Stimulated activated CD4-positive, alpha-beta T cell treated with anti-CD3 and anti-CD28 coated beads, Interleukin-15, amount 100 ng/mL, for 1 hour (primary cell): ENCODE results near the gene BCAP31.
"Not testable (repeated sequence)": the region's sequence is repeated elsewhere in the genome, so short reads cannot be mapped to it uniquely, and the experiment has no call there.

Experiments
- DNase-seq, 2 donors: peaks; one replicate each; pipeline ENCODE4 v3.0.0-alpha.2; 2020; ENCODE audit warnings: low read depth in 1 of 2, low spot score in 1 of 2

BCAP31 gene

DNA sequence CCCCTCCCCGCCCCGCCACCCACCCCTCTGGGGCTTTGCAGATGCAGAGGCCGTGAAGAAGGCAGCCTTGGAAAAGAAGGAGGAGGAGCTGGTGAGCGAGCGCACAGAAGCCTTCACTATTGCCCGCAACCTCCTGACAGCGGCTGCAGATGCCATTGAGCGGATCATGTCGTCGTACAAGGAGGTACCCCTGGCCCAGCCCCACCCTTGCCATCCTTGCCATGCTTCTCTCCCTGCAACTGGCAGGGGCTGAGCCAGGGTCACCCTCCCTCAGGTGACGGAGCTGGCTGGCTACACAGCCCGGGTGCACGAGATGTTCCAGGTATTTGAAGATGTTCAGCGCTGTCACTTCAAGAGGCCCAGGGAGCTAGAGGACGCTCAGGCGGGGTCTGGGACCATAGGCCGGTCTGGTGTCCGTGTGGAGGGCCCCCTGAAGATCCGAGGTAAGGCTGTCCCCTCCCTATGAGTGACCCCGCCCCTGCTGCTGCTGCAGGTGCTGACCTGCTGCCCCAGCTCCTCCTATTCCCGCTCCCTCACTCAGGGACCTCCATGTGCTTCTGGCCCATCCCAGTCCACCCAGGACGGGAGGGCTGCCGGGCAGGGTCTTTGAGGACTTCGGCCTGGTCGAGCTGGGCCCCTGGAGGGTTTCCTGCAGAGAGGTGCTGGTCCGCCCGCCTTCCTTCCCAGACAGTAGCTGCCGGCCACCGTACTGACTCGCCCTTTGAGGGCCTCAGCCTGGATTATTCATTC, 12.1 kb upstream of the BCAP31 start:
- DNase-seq = no peak

DNA sequence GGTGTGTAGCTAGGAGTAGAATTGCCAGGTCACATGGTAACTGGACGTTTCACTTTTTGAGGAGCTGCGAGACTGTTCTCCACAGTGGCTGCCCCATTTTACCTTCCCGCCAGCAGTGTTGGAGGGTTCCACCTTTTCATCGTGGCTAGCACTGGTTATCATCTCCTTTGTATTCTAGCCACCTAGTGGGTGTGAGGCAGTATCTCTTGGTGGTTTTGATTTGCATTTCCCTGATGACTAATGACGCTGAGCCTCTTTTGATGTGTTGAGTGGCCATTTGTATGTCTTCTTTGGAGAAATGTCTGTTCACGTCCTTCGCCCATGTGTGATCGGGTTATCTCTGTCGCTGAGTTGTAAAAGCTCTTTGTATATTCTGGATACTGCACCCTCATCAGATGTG, 11.1 kb upstream of the BCAP31 start:
- no peak for DNase-seq

DNA sequence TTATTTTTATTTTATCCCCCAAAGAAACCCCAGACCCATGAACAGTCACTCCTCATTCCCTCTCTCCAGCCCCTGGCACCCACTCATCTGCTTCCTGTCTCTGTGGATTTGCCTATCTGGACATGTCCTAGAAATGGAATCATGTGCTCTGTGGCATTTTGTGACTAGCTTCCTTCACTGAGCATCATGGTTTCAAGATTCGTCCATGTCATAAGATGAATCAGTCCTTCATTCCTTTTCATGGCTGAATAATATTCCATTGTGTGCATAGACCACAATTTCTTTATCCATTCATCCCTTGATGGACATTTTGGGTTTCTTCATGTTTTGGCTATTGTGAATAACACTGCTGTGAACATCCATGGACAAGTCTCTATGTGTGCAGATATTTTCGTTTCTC, 10.7 kb upstream of the BCAP31 start:
- DNase-seq = no peak

DNA sequence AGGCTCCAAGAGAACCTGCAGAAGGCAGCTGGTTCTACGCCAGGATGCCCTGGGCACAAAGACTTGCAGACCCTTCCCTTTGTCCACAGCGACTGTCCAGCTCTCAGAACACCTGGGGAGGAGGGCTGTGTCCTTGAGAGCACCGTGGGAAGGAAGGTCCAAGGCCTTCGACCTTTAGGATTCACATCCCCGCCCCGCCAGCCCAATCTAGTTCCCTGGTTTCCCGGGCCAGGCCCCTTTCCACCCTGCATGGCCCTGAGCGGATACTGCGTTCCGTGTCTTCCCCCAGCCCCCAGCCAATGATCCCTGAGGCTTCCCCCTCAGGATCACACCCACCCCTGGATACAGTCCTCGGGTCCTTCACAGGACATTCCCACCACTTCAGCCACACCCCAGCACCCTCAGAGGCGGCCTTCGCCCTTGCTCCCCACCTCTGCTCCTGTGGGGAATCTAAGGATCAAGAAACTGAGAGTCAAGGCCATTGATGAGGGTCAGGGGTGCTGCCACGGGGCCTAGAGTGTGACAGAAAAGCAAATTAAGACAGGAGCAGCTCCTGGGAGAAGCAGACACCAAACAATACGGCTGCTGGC, 9.6 kb upstream of the BCAP31 start:
- DNase-seq = no peak

DNA sequence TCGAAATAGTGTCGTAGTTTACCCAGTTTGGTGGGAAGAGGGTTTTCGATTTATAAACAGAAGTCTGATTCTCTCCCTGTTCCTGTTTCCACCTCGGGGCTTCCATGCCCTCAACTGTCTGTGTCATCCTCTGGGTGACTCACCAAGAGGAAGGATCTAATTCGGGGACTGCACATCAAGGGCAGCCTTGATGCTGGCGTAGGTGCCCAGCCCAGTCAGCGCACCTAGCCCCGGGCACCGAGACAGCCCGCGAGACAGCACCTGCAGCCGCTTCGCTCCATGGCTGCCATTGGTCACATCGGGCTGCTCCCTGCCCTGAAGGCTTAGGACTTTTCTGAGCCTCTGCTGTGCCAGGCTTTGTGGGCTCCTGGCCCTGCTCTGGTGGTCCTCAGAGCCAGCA, 8.2 kb upstream of the BCAP31 start:
- no peak for DNase-seq

DNA sequence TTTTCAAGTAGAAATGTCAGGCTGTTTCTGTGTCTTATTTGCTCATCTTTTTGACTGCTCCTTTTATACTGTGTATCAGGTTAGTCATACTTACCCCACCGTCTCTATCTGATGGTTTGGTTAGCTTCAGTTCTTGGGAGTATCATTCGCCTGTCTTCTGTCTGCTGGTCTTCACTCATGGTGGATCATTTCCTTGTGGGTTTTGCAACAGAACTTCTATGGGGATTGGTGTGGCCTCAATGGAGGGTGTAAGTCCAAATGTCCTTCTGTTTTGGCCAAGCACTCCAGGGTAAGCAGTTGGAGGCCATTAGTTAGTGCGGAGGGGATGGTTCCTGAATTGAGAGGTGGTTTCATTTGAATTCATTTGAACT, 7.6 kb upstream of the BCAP31 start:
- DNase-seq = no peak

DNA sequence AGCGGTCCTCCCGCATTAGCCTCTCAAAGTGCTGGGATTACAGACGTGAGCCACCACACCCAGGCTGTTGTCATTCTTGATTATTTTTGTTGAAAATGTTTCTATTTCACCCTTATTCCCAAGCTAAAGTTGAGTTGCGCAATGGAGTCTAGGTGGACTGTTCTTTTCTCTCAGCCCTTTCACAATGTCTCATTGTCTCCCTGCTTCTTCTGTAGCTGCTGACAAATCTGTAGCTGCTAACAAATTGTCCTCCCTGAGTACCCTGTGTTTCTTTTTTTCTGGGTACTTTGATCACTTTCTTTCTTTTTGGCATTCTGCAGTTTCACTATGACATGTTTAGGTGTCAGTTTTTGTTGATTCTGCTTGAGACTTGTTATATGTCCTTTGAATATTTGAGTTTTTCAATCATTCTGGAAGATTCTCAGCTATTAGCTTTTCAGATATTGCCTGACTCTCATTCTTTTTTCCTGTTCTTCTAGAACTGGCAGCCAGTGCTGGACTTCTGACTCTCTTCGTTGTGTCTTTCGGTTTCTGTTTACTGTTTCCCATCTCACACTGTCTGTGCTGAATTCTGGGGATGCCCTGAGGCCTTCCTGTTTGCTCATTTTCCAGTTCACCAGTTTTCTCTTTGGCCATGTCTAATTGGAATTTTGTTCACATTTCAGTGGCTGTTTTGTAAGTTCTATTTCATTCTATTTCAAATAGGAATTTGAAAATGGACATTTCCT, 7.1 kb upstream of the BCAP31 start:
- no peak for DNase-seq

DNA sequence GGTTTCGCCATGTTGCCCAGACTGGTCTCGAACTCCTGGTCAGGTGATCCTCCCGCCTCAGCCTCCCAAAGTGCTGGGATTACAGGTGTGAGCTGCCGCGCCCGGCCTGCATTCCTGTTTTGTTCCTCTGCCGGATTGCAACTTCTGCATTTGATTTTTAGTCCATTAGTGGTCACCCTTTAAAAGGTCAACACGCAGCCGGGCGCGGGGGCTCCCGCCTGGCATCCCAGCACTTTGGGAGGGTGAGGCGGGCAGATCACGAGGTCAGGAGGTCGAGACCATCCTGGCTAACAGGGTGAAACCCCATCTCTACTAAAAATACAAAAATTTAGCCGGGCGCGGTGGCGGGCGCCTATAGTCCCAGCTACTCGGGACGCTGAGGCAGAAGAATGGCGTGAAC, 5.9 kb upstream of the BCAP31 start:
- DNase-seq = not testable (repeated sequence)

DNA sequence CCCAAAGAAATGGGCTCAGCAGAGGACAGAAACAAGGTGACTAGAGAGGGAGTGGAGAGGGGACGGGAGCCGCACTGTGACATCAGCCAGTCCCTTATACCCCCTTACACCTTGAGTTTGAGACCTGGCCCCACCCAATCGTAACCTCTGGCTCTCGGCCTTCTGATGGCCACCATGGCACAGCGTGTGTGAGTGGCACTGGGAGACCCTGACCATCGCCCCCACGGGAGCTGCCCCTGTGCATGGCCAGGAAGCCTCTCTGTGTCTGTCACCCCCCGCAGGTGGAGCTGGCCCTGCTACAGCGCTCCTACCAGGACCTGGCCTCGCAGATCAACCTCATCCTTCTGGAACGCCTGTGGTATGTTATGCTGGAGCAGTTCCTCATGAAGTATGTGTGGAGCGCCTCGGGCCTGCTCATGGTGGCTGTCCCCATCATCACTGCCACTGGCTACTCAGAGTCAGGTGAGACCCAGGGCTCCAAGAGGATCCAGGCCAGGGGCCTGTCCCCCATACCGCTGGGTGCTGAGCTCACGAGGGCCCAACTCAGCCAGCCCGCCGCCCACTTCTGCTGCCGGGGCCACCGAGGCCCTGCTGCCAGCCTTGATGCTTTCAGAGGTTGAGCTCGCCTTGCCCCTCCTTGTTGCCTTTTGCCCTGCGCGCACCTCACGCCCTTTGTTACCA, 4.9 kb upstream of the BCAP31 start:
- no peak for DNase-seq

DNA sequence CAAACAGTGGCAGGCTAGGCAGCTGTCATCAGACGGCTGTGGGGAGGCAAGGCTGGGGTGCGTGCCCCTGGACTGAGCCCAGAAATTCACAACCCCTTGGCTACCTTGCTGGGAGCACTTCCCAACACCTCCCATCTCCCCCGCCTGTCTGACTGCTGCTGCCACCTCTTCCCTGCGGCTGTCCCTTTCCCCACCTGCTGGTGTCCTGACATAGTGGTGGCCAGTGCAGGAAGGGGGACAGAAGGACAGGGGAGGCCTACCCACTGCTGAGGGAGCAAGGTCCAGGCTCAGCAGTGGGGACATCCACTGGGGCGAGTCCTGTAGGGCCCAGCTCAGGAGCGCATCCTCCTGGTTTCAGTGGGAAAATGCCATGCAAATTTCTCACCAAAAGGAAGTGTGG, 3.9 kb upstream of the BCAP31 start:
- no peak for DNase-seq

DNA sequence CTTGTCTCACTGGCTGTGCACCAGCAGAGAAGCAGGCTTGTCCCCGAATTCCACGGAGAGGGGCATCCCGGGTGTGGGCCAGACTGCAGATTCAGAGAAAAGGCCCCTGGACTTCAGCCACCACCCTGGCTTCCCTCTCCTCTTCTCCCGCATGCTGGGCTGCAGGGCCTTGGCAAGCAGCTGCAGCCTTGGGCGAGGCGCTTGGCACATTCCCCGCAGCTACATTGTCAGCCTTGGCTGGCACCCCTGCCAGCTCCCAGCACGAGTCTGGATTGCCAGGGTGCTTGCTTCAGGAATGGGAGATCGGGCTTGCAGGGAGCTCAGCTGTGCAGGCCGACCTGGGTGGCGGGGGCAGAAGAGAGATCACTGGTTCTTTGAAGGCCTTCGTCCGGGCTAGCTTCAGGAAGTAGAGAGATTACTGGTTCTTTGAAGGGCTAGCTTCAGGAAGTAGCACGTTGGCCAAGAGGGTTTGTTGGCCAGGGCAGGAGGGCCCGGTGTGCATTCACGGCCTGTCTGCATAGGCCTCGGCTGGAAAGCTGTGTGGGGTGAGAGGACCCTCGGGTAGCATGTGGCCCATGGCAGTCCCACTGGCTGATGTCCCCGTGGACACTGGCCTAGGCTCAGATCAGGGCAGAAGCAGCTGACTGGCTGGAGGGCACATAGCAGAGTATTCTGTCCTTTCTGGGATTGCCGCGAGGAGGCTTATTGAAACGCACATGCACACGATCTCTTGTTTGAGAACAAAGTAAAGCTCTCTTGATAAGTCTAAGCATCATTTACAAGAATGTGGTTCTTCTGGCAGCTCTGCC, 3.1 kb upstream of the BCAP31 start:
- no peak for DNase-seq

DNA sequence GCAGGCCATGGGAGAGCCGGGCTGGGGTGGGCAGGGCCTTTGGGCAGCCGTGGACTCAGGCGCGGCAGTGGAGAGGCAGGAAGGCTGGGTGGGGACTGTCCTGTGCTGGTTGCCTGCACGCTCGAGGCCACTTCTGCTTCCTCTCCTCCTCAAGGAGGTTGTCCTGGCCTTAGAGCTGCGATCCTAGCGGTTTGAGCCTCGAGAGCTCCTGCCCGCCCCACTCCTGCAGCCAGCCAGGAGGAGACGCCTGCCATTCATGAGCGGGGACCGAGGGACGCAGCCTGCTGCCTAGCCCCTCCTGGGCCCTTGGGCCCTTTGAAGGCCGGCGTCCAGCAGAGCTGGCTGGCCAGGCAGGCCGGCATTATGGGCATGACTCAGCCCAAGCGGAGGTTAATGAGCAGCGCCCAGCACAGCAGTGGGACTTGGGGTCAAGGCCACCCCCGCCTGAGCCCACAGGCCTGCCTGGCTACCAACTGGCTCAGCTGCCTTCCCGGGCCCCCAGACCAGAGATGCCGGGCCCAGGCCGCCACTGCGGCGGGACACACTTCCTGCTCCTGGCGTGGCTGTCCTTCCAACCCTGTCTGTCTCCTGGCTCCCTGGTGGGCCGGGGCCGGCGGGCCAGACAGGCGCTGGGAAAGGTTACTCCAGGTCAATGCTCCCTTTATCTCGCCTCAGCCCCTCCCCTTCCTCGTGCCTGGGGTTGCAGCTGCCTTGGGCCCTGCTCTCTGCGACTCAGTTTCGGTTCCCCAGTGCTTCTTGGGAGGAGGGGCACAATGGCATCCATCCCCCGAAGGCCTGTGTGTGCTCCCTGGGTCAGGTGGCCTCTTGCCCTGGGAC, 2.3 kb upstream of the BCAP31 start:
- DNase-seq = no peak

DNA sequence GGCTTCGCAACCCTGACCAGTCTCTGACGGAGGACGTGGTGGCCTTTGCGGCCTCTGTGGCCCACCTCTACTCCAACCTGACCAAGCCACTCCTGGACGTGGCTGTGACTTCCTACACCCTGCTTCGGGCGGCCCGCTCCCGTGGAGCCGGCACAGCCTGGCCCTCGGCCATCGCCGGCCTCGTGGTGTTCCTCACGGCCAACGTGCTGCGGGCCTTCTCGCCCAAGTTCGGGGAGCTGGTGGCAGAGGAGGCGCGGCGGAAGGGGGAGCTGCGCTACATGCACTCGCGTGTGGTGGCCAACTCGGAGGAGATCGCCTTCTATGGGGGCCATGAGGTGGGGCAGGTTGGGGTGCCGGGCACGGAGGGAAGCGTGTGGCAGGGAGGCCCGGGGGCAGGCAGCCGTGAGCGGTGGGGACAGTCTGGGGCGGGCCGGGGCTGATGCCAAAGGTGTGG, 1.7 kb upstream of the BCAP31 start:
- no peak for DNase-seq

DNA sequence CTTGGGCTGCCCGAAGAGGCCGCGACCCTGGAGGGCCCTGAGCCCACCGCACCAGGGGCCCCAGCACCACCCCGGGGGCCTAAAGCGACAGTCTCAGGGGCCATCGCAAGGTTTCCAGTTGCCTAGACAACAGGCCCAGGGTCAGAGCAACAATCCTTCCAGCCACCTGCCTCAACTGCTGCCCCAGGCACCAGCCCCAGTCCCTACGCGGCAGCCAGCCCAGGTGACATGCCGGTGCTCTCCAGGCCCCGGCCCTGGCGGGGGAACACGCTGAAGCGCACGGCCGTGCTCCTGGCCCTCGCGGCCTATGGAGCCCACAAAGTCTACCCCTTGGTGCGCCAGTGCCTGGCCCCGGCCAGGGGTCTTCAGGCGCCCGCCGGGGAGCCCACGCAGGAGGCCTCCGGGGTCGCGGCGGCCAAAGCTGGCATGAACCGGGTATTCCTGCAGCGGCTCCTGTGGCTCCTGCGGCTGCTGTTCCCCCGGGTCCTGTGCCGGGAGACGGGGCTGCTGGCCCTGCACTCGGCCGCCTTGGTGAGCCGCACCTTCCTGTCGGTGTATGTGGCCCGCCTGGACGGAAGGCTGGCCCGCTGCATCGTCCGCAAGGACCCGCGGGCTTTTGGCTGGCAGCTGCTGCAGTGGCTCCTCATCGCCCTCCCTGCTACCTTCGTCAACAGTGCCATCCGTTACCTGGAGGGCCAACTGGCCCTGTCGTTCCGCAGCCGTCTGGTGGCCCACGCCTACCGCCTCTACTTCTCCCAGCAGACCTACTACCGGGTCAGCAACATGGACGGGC, 1.0 kb upstream of the BCAP31 start:
- no peak for DNase-seq

DNA sequence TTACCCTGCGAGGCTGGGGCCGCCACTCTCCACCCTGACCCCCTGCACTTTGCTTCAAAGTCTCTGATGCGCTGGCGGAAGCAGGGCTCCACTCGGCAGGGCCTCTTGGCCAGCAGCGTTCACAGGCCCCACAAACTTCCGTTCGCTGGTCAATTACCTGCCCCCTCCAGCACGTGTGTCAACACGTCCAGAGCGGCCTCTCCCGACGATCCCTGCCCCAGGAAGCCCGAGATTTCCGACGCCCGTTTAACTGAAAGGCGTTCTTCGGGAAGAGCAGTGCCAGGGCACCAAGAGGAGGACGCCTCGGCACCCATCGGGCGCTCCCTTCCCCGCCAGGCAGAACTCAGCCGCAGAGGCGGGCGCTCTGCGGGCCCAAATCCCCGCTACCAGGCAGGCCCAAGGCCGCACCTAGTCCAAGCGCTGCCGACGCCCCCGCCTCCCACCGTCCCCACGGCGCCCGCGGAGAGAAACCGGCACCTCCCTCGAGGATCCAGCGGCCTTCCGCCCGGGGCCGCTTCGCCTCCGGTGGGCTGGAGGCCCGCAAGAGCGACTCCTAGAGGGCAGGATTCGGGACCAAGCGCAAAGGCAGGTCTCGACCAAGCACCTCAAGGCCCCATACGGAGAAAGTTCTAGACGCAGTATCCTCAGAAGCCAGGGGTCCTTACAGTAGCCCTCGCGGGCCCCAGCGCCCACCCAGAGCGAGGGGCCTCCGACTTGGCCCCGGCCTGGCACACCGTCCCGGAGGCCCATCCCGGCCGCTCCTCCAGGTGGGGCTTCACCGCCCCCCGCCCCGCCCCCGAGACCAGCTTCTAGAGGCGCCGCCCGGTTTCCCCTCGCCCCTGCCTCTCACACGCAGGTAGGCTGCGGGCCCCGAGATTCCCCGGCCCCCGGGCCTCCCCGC, 586 bp downstream of the BCAP31 start:
- peak; percentile 21 to 54 for DNase-seq

DNA sequence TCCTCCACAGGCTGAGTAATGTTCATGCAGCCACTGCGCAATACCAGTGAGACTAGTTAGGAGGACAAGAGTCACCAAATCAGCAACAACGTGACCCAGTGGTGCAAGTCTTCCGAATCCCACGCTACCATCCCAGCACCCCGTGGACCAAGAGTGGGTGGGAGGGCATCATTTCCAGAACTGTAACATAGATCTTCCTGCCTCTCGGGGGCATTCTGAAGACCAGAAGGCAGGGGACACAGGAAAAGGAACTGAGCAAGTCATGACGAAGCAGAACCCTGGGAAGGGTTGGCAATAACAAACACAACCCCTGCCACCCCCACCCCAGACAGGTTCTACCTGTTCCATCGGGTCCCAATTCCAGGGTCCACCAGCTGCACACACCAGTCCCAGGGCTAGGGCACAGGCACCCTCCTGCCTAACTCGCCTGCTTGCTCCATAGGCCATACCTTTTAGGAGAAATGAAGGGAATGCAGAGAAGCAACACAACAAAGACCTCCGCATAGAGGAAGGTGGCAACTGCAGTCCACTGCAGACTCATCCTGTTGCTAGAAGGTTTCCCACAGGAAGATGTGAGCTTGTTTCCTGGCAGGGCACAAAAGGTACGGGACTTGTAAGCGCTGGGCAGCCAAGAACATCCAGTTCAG, 1.4 kb downstream of the BCAP31 start:
- DNase-seq = no peak

DNA sequence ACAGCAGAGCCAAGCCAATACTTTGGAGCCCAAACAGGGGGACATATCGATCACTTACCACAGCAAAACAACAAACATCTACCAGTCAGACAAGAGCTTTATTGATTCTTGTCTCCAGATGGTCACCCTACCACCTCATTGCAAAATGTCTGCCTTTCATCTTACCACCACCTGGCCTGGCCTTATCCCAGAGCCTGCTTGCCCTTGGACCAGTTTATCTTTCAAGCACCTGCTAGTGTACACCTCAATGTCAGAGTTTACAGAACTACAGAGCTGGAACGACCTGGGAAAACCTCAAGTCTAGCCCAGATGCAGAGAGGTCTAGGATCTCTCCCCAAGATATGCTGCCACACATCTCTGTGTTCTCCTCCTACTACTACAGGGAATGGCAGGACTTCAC, 4.5 kb downstream of the BCAP31 start:
- no peak for DNase-seq

DNA sequence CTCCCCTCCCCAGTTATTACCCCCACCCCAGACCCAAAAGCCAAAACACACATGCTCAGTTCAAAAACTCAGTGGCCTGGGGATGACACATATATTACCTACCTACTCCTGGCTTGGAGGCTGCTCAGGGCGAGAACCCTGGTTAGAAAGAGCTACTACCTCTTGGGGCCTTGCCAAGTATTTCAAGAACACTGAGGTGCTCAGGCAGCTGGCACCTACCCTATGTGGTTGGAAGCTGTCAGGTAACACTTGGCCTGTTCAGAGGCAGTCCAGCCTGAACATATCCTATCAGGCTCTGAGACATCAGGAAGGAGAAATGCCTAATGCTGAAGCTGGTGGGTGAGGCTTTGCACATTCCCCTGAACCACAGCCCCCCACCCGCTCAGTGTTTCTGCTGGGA, 4.9 kb downstream of the BCAP31 start:
- DNase-seq = no peak
